Measurements from ENCODE around the gene OTULIN.
A peak's percentile ranks its signal among the peaks of the same experiment; 100 is the strongest.

OTULIN gene

GRCh38 chr5:14664270-14665100 is at the start of gene OTULIN:
Gene OTULIN (plus strand): TSS chr5:14664718. CDS start chr5:14664826, 108 bp downstream.
- peak within 1 kb of the TSS; percentile 79 for H3K9ac ChIP-seq (ENCODE audit: low read length)
- H3K9me3 ChIP-seq (ENCODE audit: control insufficient read depth, insufficient read depth, low read depth, low read length), result no peaks in the 10 kb centered on the region
- peaks cover 10% of the 10 kb centered on the region; the same call in 1 of the 2 replicates for H3K27me3 ChIP-seq (ENCODE audit: control insufficient read depth, insufficient read depth, low read length)
- peak within 1 kb of the TSS; percentile 92 for H3K4me3 ChIP-seq (ENCODE audit: low read depth, low read length)
- H3K36me3 ChIP-seq (ENCODE audit: control insufficient read depth, insufficient read depth, low read length), result no peaks in the 10 kb centered on the region
- H3K27ac ChIP-seq (ENCODE audit: low read depth, low read length), result peak within 1 kb of the TSS; percentile 28; the same call in 1 of the 2 replicates
- peaks cover 9% of the 10 kb centered on the region; the same call in 1 of the 2 replicates for H3K4me1 ChIP-seq (ENCODE audit: control insufficient read depth, insufficient read depth, low read length)

GRCh38 chr5:14615365-14615764 is 49.2 kb upstream of the OTULIN start:
- H3K9ac ChIP-seq (ENCODE audit: low read length), result no peak overlapping the region
- H3K9me3 ChIP-seq (ENCODE audit: control insufficient read depth, insufficient read depth, low read depth, low read length), result no peaks in the 10 kb centered on the region
- H3K27ac ChIP-seq (ENCODE audit: low read depth, low read length), result no peak overlapping the region
- no peaks in the 10 kb centered on the region for H3K4me1 ChIP-seq (ENCODE audit: control insufficient read depth, insufficient read depth, low read length)
- H3K27me3 ChIP-seq (ENCODE audit: control insufficient read depth, insufficient read depth, low read length), result no peaks in the 10 kb centered on the region
- no peak overlapping the region for H3K4me3 ChIP-seq (ENCODE audit: low read depth, low read length)
- peaks cover 3% of the 10 kb centered on the region; the same call in 1 of the 2 replicates for H3K36me3 ChIP-seq (ENCODE audit: control insufficient read depth, insufficient read depth, low read length)

DNA sequence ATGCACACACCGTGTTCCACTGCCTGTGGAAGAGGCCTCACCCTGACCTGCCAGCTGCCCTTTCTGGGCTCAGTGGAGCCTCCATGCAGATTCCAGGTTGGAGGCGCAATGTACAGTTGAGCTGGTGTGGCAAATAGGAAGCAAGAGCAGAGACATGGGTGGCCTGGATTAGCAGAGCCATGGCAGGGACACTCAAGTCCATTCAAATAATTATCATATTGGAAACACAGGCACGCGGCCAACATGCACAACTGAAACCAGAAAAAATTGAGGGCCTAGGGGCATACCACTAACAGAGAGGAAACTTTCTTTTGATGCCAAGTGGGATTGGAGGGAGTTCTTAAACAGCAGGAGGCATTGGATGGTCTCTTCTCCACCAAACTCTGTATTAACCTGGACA is 47.1 kb upstream of the OTULIN start:
- no peak overlapping the region for H3K9ac ChIP-seq (ENCODE audit: low read length)
- no peak overlapping the region for H3K27ac ChIP-seq (ENCODE audit: low read depth, low read length)
- H3K4me3 ChIP-seq (ENCODE audit: low read depth, low read length), result no peak overlapping the region
- H3K36me3 ChIP-seq (ENCODE audit: control insufficient read depth, insufficient read depth, low read length), result 0 out of 2 replicates have a peak, but pooled peaks cover 2% of the 10 kb centered on the region
- no peaks in the 10 kb centered on the region for H3K27me3 ChIP-seq (ENCODE audit: control insufficient read depth, insufficient read depth, low read length)
- no peaks in the 10 kb centered on the region for H3K4me1 ChIP-seq (ENCODE audit: control insufficient read depth, insufficient read depth, low read length)
- H3K9me3 ChIP-seq (ENCODE audit: control insufficient read depth, insufficient read depth, low read depth, low read length), result no peaks in the 10 kb centered on the region

DNA sequence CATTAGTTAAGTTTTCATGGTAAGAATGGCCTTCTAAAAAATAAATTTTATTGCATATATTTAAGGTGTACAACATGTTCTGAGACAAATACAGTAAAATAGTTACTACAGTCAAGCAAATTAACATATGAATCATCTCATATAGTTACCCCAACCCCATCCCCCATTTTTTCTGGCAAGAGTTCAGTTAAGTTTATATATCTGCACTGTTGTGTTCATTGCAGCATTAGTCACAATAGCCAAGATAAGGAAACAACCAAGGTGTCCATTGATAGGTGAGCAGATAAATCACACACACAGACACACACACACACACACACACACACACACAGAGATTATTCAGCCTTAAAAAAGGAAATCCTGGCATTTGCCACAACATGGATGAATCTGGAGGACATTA is 37.2 kb upstream of the OTULIN start:
- Histone ChIP-seq H3K27ac (ENCODE audit: low read depth, low read length) (no peak overlapping the region), H3K27me3 (ENCODE audit: control insufficient read depth, insufficient read depth, low read length) (no peaks in the 10 kb centered on the region), H3K9me3 (ENCODE audit: control insufficient read depth, insufficient read depth, low read depth, low read length) (no peaks in the 10 kb centered on the region), H3K4me1 (ENCODE audit: control insufficient read depth, insufficient read depth, low read length) (no peaks in the 10 kb centered on the region), H3K36me3 (ENCODE audit: control insufficient read depth, insufficient read depth, low read length) (no peaks in the 10 kb centered on the region), H3K4me3 (ENCODE audit: low read depth, low read length) (no peak overlapping the region), H3K9ac (ENCODE audit: low read length) (no peak overlapping the region)

DNA sequence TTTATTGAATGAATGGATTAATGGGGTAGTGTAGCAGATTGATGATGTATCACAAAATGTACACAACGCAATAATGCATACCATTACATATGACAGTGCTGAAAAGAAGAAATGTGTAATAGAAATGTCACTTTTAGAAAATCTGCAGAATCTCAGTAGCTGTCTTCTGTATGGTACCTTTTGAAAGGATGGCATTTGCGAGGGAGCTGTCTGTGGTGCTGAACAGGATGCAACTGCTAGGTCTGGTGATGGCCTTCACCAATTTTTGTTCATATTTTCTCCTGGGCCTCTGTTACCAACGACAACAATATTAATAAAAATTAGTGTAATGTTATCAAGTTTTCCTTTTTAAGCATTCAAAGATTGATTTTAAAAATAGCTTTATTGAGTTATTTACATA is 36.2 kb upstream of the OTULIN start:
- H3K27me3 ChIP-seq (ENCODE audit: control insufficient read depth, insufficient read depth, low read length), result no peaks in the 10 kb centered on the region
- H3K36me3 ChIP-seq (ENCODE audit: control insufficient read depth, insufficient read depth, low read length), result no peaks in the 10 kb centered on the region

GRCh38 chr5:14630671-14631070 is 33.8 kb upstream of the OTULIN start:
- H3K4me1 ChIP-seq (ENCODE audit: control insufficient read depth, insufficient read depth, low read length), result no peaks in the 10 kb centered on the region
- no peaks in the 10 kb centered on the region for H3K36me3 ChIP-seq (ENCODE audit: control insufficient read depth, insufficient read depth, low read length)
- H3K9ac ChIP-seq (ENCODE audit: low read length), result no peak overlapping the region
- H3K27ac ChIP-seq (ENCODE audit: low read depth, low read length), result no peak overlapping the region
- no peaks in the 10 kb centered on the region for H3K9me3 ChIP-seq (ENCODE audit: control insufficient read depth, insufficient read depth, low read depth, low read length)
- no peak overlapping the region for H3K4me3 ChIP-seq (ENCODE audit: low read depth, low read length)
- H3K27me3 ChIP-seq (ENCODE audit: control insufficient read depth, insufficient read depth, low read length), result no peaks in the 10 kb centered on the region

More for the DNA sequence above, 36.2 kb upstream of the OTULIN start:
- H3K9me3 ChIP-seq (ENCODE audit: control insufficient read depth, insufficient read depth, low read depth, low read length), result no peaks in the 10 kb centered on the region
- no peak overlapping the region for H3K4me3 ChIP-seq (ENCODE audit: low read depth, low read length)
- H3K4me1 ChIP-seq (ENCODE audit: control insufficient read depth, insufficient read depth, low read length), result no peaks in the 10 kb centered on the region
- H3K27ac ChIP-seq (ENCODE audit: low read depth, low read length), result no peak overlapping the region
- no peak overlapping the region for H3K9ac ChIP-seq (ENCODE audit: low read length)

DNA sequence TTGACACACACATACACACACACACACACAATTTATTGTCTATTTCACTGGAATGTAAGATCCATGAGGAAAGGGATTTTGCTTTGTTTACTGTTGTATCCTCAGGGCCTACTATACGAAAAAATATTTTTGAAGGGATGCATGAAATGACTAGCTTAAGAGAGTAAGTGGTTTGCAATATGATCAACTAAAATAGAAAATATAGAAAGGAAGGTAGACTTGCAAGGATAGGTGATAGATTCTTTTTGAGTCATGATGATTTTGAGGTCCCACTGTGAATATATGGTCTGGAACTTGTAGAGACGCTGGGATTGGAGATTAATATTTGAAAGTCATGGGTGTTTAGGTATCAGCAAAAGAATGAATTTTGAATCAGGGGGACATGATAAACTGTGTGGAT is 28.9 kb upstream of the OTULIN start:
- no peak overlapping the region for H3K27ac ChIP-seq (ENCODE audit: low read depth, low read length)
- H3K4me1 ChIP-seq (ENCODE audit: control insufficient read depth, insufficient read depth, low read length), result no peaks in the 10 kb centered on the region
- H3K27me3 ChIP-seq (ENCODE audit: control insufficient read depth, insufficient read depth, low read length), result no peaks in the 10 kb centered on the region
- no peak overlapping the region for H3K4me3 ChIP-seq (ENCODE audit: low read depth, low read length)
- no peaks in the 10 kb centered on the region for H3K9me3 ChIP-seq (ENCODE audit: control insufficient read depth, insufficient read depth, low read depth, low read length)
- no peaks in the 10 kb centered on the region for H3K36me3 ChIP-seq (ENCODE audit: control insufficient read depth, insufficient read depth, low read length)
- no peak overlapping the region for H3K9ac ChIP-seq (ENCODE audit: low read length)

DNA sequence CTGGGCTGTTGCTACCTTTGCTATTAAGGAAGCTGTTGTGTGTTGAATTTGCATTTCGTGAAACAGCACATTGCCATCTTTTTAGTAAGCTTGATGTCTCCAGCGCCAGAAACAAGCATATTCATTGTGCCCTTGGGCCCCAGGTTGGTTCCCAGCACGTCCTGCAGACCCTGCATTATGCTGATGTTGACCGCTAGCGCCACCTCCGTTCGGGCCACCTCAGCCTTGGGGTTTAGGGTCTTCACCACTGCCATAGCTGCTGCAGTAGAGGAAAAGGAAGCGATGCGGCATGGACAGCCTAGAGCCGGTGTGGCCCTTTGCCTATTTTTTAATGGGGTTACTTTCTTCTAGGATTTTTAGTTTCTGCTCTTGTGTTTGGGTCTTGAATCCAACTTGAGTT is 23.8 kb upstream of the OTULIN start:
- Histone ChIP-seq H3K9ac (ENCODE audit: low read length) (no peak overlapping the region), H3K9me3 (ENCODE audit: control insufficient read depth, insufficient read depth, low read depth, low read length) (no peaks in the 10 kb centered on the region), H3K4me1 (ENCODE audit: control insufficient read depth, insufficient read depth, low read length) (no peaks in the 10 kb centered on the region), H3K36me3 (ENCODE audit: control insufficient read depth, insufficient read depth, low read length) (no peaks in the 10 kb centered on the region), H3K27ac (ENCODE audit: low read depth, low read length) (no peak overlapping the region), H3K27me3 (ENCODE audit: control insufficient read depth, insufficient read depth, low read length) (no peaks in the 10 kb centered on the region), H3K4me3 (ENCODE audit: low read depth, low read length) (no peak overlapping the region)

DNA sequence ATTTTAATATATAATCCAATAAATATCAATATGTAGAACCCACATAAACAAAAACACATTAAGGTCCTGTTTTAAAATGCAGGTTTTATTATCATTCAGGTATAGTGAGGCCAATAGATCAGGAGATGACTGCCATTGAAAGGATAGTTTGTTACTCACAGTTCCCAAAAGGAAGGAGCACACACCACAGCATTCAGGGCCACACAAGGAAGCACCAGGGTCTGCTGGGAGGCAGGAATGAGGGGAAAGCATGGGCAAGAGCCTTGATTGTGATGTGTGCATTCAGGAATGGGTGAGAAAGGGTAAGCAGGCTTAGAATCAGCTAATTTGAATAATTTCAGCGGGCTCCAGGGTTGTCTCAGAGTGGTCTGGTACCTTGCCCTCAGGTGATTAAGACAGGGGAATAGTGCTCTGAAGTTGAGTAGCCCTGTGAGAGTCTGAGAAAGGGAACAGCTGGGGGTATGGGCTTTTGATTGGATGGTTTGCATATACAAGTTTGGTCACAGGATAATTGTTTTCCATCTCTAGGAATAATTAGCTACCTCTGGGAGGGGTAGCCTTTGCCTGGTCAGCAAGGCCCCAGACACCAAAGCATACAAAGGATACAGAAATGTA is 19.8 kb upstream of the OTULIN start:
- Histone ChIP-seq H3K4me1 (ENCODE audit: control insufficient read depth, insufficient read depth, low read length) (no peaks in the 10 kb centered on the region), H3K9me3 (ENCODE audit: control insufficient read depth, insufficient read depth, low read depth, low read length) (no peaks in the 10 kb centered on the region), H3K27ac (ENCODE audit: low read depth, low read length) (no peak overlapping the region), H3K36me3 (ENCODE audit: control insufficient read depth, insufficient read depth, low read length) (no peaks in the 10 kb centered on the region), H3K9ac (ENCODE audit: low read length) (no peak overlapping the region), H3K27me3 (ENCODE audit: control insufficient read depth, insufficient read depth, low read length) (no peaks in the 10 kb centered on the region), H3K4me3 (ENCODE audit: low read depth, low read length) (no peak overlapping the region)

DNA sequence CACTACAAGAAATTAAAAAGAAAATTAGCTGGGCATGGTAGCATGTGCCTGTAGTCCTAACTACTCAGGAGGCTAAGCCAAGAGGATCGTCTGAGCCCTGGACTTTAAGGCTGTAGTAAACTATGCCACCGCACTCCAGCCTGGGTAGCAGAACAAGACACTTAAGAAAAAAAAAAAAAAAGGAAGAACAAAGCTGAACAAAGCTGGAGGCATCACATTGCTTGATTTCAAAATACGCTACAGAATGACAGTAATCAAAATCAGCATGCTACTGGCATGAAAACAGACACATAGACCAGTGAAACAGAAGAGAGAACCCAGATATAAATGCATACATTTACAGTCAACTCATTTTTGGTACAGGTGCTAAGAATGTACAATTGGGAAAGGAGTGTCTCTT is 14.5 kb upstream of the OTULIN start:
- H3K27me3 ChIP-seq (ENCODE audit: control insufficient read depth, insufficient read depth, low read length), result no peaks in the 10 kb centered on the region
- H3K4me1 ChIP-seq (ENCODE audit: control insufficient read depth, insufficient read depth, low read length), result no peaks in the 10 kb centered on the region
- H3K36me3 ChIP-seq (ENCODE audit: control insufficient read depth, insufficient read depth, low read length), result no peaks in the 10 kb centered on the region
- H3K9me3 ChIP-seq (ENCODE audit: control insufficient read depth, insufficient read depth, low read depth, low read length), result no peaks in the 10 kb centered on the region
- no peak overlapping the region for H3K9ac ChIP-seq (ENCODE audit: low read length)
- H3K4me3 ChIP-seq (ENCODE audit: low read depth, low read length), result no peak overlapping the region
- no peak overlapping the region for H3K27ac ChIP-seq (ENCODE audit: low read depth, low read length)

DNA sequence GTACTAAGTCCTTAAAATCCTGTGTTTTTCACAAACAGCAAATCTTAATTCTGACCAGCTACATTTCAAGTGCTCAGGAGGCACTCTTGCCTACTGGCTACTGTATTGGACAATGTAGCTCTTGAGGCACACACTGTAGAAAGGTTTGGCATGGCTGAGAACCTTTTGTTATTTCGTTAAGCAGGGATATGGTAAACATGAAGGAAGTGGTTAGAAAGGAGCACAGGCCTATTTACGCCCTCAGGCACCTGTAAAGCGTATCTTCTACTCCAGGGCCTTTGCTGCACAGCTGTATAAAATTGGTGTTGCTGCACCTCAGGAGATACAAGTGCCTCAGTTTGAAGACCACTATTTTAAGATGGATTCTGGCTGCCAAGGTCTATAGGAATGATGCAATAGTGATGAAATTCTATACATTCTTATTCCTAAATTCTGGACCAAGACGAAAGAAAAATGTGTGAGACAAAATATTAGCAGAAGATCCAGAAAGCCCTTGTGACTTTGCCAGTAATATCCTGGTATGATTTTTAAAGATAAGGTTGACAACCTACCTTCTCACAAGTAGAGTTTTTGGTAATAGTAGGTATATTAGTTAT is 9.3 kb upstream of the OTULIN start:
- no peak overlapping the region for H3K9ac ChIP-seq (ENCODE audit: low read length)
- no peaks in the 10 kb centered on the region for H3K4me1 ChIP-seq (ENCODE audit: control insufficient read depth, insufficient read depth, low read length)
- no peaks in the 10 kb centered on the region for H3K27me3 ChIP-seq (ENCODE audit: control insufficient read depth, insufficient read depth, low read length)
- H3K36me3 ChIP-seq (ENCODE audit: control insufficient read depth, insufficient read depth, low read length), result no peaks in the 10 kb centered on the region
- no peak overlapping the region for H3K27ac ChIP-seq (ENCODE audit: low read depth, low read length)
- H3K4me3 ChIP-seq (ENCODE audit: low read depth, low read length), result no peak overlapping the region
- no peaks in the 10 kb centered on the region for H3K9me3 ChIP-seq (ENCODE audit: control insufficient read depth, insufficient read depth, low read depth, low read length)

Measured in HUES6 (cell line).